Measurements from ENCODE around the gene PTPRG. TPM values are rescaled to one million over a fixed set of nuclear protein-coding genes. Genes with fewer than 3 reads are reported as not detected.

The PTPRG gene
- polyA plus RNA-seq, 3 donors = not detected

DNA sequence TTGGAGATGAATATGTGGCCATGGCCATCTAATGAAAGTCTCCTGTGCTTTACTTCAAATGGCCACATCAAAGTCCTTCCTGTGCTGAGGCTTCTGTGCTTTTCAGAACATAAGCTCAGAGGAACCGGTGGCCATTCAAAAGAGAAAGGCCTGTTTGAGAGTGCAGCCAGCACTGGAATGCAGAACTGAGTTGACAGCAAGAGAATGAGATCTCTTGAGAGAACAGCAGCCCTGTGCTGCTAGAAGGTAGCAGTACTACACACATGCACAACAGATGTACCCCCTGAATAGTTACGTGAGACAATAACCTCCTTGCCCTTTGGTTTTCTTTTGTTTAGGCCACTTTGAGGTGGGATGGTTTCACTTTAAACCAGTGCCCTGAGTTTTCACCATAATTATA lies 292.5 kb downstream of the PTPRG start:
- Mint-ChIP-seq H3K36me3 (no peaks in the 10 kb centered on the region), H3K27ac (no peak overlapping the region), H3K4me1 (no peaks in the 10 kb centered on the region), H3K27me3 (ENCODE audit: low read depth in 3 of 3) (no peaks in the 10 kb centered on the region), H3K9me3 (no peaks in the 10 kb centered on the region), H3K4me3 (no peak overlapping the region)
- H4K20me1 ChIP-seq (ENCODE audit: insufficient read depth, low read length) = no peaks in the 10 kb centered on the region
- DNase-seq = no peak
- H3K9ac ChIP-seq (ENCODE audit: insufficient read depth, low read length, poor library complexity, severe bottlenecking) = no peak overlapping the region
- intact Hi-C loops (cut with micrococcal nuclease) = no loop called here
- H3K4me1 ChIP-seq (ENCODE audit: control insufficient read depth in 1 of 2, insufficient read depth in 2 of 2, low read length in 2 of 2) = no peaks in the 10 kb centered on the region
- no peaks in the 10 kb centered on the region for H3K27me3 ChIP-seq (ENCODE audit: control insufficient read depth in 2 of 2, insufficient read depth in 2 of 2, low read length in 2 of 2)
- H3K27ac ChIP-seq (ENCODE audit: low read depth in 1 of 2, low read length in 2 of 2) = no peak overlapping the region
- 50% methylated on average over 1 of the region's 2 CpGs for WGBS (ENCODE audit: insufficient coverage)
- H2AFZ ChIP-seq (ENCODE audit: insufficient read depth, low read depth, low read length, poor library complexity, severe bottlenecking) = no peak overlapping the region
- no peaks in the 10 kb centered on the region for H3K79me2 ChIP-seq (ENCODE audit: insufficient read depth, low read length)
- H3K36me3 ChIP-seq (replicated peaks in 1 of 2; ENCODE audit: control insufficient read depth in 1 of 2, insufficient read depth in 2 of 2, low read length in 2 of 2) = no peaks in the 10 kb centered on the region
- no peak overlapping the region for H3K4me2 ChIP-seq (replicated peaks; ENCODE audit: extremely low read depth, low read length, poor library complexity, severe bottlenecking)
- no peak overlapping the region for H3K4me3 ChIP-seq (replicated peaks in 1 of 3; ENCODE audit: low read depth in 2 of 3, low read length in 3 of 3)
- H3K9me3 ChIP-seq (replicated peaks in 1 of 2; ENCODE audit: control insufficient read depth in 1 of 2, insufficient read depth in 1 of 2, low read length in 2 of 2) = no peaks in the 10 kb centered on the region
- TF ChIP-seq, protein P1, sequence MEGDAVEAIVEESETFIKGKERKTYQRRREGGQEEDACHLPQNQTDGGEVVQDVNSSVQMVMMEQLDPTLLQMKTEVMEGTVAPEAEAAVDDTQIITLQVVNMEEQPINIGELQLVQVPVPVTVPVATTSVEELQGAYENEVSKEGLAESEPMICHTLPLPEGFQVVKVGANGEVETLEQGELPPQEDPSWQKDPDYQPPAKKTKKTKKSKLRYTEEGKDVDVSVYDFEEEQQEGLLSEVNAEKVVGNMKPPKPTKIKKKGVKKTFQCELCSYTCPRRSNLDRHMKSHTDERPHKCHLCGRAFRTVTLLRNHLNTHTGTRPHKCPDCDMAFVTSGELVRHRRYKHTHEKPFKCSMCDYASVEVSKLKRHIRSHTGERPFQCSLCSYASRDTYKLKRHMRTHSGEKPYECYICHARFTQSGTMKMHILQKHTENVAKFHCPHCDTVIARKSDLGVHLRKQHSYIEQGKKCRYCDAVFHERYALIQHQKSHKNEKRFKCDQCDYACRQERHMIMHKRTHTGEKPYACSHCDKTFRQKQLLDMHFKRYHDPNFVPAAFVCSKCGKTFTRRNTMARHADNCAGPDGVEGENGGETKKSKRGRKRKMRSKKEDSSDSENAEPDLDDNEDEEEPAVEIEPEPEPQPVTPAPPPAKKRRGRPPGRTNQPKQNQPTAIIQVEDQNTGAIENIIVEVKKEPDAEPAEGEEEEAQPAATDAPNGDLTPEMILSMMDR (IDR thresholded peaks at IDR 0.05) = no peak

DNA sequence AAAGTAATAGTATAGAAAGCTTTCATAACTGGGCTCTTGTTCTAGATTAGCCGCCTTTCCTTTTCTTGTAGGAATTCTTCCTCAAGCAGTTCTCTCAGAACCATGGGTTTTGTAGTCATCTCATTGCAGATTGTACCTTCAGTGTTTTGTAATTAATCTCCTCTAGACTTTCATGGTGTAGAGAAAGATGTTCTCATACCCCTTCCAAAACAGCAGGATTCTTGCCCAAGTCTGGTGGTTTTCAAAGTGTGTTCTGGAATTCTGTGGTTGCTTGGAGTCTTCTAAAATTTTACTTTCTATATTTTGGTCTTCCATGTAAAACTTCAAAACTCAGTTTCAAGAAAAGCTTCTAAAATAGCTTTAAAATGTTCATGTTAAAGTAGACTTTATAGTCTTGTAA lies 293.8 kb downstream of the PTPRG start:
- H3K27me3 Mint-ChIP-seq (ENCODE audit: low read depth in 3 of 3) = peaks cover 0 to 2% (median 0%) of the 10 kb centered on the region in 3 donors

More for the DNA sequence above, 293.8 kb downstream of the PTPRG start:
- H3K4me3 ChIP-seq (replicated peaks in 1 of 3; ENCODE audit: low read depth in 2 of 3, low read length in 3 of 3) = no peak overlapping the region
- H3K79me2 ChIP-seq (ENCODE audit: insufficient read depth, low read length) = no peaks in the 10 kb centered on the region
- H3K27ac ChIP-seq (ENCODE audit: low read depth in 1 of 2, low read length in 2 of 2) = no peak overlapping the region
- H3K4me1 ChIP-seq (ENCODE audit: control insufficient read depth in 1 of 2, insufficient read depth in 2 of 2, low read length in 2 of 2) = no peaks in the 10 kb centered on the region
- Mint-ChIP-seq H3K27ac (no peak overlapping the region), H3K4me3 (no peak overlapping the region), H3K4me1 (no peaks in the 10 kb centered on the region), H3K36me3 (no peaks in the 10 kb centered on the region), H3K9me3 (no peaks in the 10 kb centered on the region)
- H4K20me1 ChIP-seq (ENCODE audit: insufficient read depth, low read length) = no peaks in the 10 kb centered on the region
- H2AFZ ChIP-seq (ENCODE audit: insufficient read depth, low read depth, low read length, poor library complexity, severe bottlenecking) = no peak overlapping the region
- no peaks in the 10 kb centered on the region for H3K27me3 ChIP-seq (ENCODE audit: control insufficient read depth in 2 of 2, insufficient read depth in 2 of 2, low read length in 2 of 2)
- H3K36me3 ChIP-seq (replicated peaks in 1 of 2; ENCODE audit: control insufficient read depth in 1 of 2, insufficient read depth in 2 of 2, low read length in 2 of 2) = no peaks in the 10 kb centered on the region
- TF ChIP-seq, protein P1 (IDR thresholded peaks at IDR 0.05) = no peak
- H3K4me2 ChIP-seq (replicated peaks; ENCODE audit: extremely low read depth, low read length, poor library complexity, severe bottlenecking) = no peak overlapping the region
- no peak for DNase-seq
- no peaks in the 10 kb centered on the region for H3K9me3 ChIP-seq (replicated peaks in 1 of 2; ENCODE audit: control insufficient read depth in 1 of 2, insufficient read depth in 1 of 2, low read length in 2 of 2)
- intact Hi-C loops (cut with micrococcal nuclease) = no loop called here
- no peak overlapping the region for H3K9ac ChIP-seq (ENCODE audit: insufficient read depth, low read length, poor library complexity, severe bottlenecking)
- no CpG with 5 or more reads among the region's 1 CpG for WGBS (ENCODE audit: insufficient coverage)
